Measurements from ENCODE around the gene IDUA.

Gene IDUA

DNA sequence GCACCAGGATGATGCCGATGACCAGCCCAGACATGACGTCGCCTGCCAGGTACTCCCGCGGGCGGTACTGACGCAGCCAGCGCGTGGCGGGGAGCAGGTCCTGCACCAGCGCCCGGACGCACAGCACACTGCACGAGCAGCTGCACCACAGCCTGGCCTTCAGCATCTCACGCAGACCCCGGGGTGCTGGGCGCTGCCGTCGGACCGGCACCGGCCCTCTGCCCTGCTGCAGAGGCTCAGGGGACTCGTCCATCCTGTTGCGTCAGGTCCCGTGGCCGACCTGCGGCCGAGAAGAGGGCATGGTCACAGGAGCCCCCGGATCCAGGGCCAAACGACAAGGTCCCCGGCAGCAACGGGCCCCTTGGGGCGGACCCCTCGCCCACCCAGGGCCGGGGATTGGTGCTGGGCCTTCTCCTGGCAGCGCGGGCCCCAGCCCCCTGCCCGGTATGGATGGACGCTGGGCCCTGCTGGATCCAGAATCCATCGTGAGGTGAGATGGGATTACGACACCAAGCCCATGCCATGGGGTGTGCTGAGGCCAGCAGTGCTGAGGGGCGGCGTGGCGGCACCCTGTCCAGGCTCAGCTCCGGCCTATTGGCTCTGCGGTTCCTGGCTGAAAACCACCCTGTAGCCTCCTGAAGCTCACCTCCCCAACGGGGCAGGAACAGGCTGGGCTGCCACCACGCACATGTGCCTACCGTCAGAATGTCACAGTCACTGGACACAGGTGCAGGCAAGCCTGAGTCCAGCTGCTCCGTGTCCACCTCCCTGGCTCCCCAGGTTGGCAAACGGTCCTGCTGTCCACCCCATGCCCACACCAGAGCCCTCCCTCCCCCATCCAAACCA, 4.8 kb downstream of the IDUA start:
- TF ChIP-seq NFIC (IDR thresholded peaks at IDR 0.05) (no peak), ZBTB7A (IDR thresholded peaks at IDR 0.05; ENCODE audit: low read depth) (no peak), TEAD4 (IDR thresholded peaks at IDR 0.05) (no peak), RAD21 (IDR thresholded peaks at IDR 0.05; ENCODE audit: low read depth) (no peak), FOXM1 (IDR thresholded peaks at IDR 0.05; ENCODE audit: borderline replicate concordance, low read depth) (no peak), REST (IDR thresholded peaks at IDR 0.05; ENCODE audit: low read depth) (no peak), MAX (IDR thresholded peaks at IDR 0.05) (no peak), CEBPB (IDR thresholded peaks at IDR 0.05) (no peak), TAF1 (IDR thresholded peaks at IDR 0.05; ENCODE audit: low read depth) (no peak), EP300 (IDR thresholded peaks at IDR 0.05; ENCODE audit: borderline replicate concordance) (no peak), TCF12 (IDR thresholded peaks at IDR 0.05; ENCODE audit: low read depth) (no peak)

DNA sequence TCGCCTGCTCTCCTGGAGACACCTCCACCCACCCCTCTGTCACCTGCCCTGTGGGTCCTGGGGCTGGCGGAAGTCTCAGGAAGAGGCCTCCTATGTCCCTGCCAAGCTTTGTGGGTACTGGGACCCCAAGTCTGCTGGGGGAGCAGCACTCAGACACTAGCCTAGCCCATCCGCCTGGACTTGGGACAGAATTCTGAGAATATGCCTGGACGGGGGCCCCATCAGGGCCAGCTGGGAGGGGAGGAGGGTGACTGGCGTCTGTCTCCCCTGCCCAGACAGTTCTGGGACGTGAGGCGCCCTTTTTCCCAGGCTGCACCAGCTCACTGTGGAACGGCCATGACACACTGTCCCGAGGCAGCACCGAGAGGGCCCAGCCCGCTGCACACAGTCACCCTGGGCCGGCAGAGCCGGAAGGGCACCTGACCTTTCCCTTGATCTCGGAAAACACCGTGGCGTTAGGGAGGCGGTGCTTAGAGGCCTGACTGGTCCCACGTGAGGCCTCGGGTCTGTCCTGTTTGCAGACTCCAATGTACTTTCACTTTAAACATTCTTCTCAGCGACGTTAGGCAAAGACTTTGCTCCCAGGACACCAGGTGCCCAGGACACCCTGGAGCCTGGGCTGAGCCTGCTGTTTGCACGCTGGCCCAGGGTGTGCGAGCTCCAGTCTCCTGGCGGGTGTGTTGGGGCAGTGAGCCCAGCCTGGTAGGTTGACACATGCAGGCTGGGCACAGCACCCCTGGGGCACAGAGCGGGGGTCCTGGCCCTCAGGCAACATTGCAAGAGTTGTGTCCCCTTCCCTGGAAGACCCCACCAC, 5.7 kb downstream of the IDUA start:
- TF ChIP-seq MAX (IDR thresholded peaks at IDR 0.05) (no peak), NFIC (IDR thresholded peaks at IDR 0.05) (no peak), EP300 (IDR thresholded peaks at IDR 0.05; ENCODE audit: borderline replicate concordance) (no peak)

DNA sequence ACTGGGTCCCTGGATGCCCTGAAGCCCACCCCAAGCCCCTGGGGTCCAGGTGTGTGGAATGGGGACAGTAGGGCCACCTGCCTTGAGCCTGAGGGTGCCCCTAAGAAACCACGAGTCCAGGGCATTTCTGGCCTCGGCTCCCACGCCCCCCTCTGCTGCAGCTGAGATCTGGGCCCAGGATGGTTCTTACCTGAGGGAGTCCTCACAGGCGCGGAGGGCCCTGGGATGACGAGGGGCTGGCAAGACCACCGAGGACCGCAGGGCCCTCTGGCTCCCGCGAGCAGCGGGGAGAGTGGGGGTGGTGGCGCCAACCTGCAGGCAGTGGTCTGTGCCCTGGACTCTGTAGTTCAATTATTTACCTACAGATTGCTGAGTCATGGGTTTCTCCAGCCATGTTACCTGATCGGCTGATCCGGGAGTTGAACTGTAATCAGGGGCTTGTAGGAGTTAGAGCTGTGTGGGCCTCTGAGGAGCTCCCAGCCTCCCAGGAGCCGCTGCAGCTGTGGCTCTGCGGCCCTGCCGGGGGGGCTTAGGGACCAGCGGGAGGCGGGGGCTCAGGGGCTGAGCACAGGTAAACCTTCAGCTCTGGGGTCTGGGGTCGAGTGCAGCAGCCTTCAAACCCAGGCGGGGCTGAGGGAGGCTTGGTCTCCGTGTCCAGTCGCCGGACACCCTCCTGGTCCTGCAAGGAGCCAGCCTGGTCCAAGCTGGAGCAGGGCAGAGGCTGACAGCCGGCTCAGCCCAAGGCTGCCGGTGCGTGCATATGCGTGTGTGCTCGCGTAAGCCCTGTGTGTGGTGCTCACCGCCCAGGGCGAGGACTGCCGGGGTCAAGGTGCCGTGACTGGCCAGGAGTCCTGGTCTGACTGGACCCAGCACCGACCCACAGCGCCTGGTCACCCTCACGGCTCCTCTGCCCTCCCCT, 6.5 kb downstream of the IDUA start, which contains the start of gene SLC26A1:
SLC26A1 (minus strand) TSS at position 294 of the 919 bp plus-strand sequence. CDS start 1,701 bp downstream, outside the sequence.
- TF ChIP-seq MAX (IDR thresholded peaks at IDR 0.05) (no peak), CEBPB (IDR thresholded peaks at IDR 0.05) (no peak), TAF1 (IDR thresholded peaks at IDR 0.05; ENCODE audit: low read depth) (no peak), ZBTB7A (IDR thresholded peaks at IDR 0.05; ENCODE audit: low read depth) (no peak), RAD21 (IDR thresholded peaks at IDR 0.05; ENCODE audit: low read depth) (no peak), TEAD4 (IDR thresholded peaks at IDR 0.05) (no peak), TCF12 (IDR thresholded peaks at IDR 0.05; ENCODE audit: low read depth) (no peak), EGR1 (IDR thresholded peaks at IDR 0.05) (no peak), YY1 (IDR thresholded peaks at IDR 0.05; ENCODE audit: low read depth) (no peak), REST (IDR thresholded peaks at IDR 0.05; ENCODE audit: low read depth) (no peak)

GRCh38 chr4:995311-996026, 8.6 kb downstream of the IDUA start:
- peak; percentile 22; the same call in 1 of the 2 replicates for TF ChIP-seq RAD21 (IDR thresholded peaks at IDR 0.05; ENCODE audit: low read depth)
- no peak for TF ChIP-seq NFIC (IDR thresholded peaks at IDR 0.05)
- no peak for TF ChIP-seq TCF12 (IDR thresholded peaks at IDR 0.05; ENCODE audit: low read depth)

DNA sequence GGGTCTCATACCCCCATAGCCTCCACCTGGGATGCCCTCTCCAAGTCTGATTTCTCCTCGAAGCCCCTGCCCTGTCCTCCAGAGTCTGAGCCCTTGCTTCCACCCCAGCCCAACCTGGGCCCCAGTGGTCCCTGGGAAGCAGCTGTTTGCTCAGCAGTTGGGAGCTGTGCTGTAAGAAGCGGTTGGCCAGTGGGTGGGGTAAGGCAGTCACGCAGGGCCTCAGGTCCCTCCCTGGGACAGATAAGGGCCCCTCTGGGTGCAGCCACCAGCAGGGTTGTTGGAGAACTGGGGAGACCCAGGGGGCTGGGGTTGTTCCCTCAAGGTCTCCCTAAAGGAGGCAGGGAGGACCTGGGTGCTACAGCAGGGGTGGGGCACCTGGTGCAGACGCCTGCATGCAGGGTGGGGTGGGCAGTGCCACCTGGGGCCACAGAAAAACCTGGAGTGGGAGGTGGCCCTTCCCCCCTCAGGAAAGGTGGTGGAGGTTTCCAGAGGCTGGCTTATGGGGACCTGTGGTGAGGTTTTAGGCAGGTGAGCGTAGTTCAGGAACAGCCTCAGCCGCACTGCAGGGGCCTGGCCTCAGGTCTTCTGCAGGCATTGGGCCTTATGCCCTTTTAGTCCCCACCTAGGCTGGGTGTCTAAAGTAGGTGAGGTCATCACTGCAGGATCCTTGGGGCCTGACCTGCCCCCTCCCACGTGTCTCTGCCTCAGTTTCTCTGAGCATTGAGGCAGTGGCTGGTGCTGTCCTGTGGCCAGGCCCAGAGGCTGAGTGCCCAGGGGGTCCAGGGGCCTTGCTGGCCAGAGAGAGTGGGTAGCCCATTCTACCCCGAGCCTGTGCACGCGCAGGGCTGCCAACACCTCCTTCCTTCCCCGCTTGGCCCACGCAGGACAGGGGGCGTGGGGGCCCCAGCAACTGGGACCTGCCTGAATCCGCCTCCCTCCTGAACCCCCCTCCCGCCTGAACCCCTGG, 9.5 kb downstream of the IDUA start:
- no peak for TF ChIP-seq EP300 (IDR thresholded peaks at IDR 0.05; ENCODE audit: borderline replicate concordance)
- no peak for TF ChIP-seq REST (IDR thresholded peaks at IDR 0.05; ENCODE audit: low read depth)
- no peak for TF ChIP-seq TEAD4 (IDR thresholded peaks at IDR 0.05)
- no peak for TF ChIP-seq EGR1 (IDR thresholded peaks at IDR 0.05)
- TF ChIP-seq CEBPB (IDR thresholded peaks at IDR 0.05): no peak
- no peak; the same call in 1 of the 2 replicates for TF ChIP-seq ZBTB7A (IDR thresholded peaks at IDR 0.05; ENCODE audit: low read depth)
- TF ChIP-seq FOXM1 (IDR thresholded peaks at IDR 0.05; ENCODE audit: borderline replicate concordance, low read depth): no peak
- TF ChIP-seq MAX (IDR thresholded peaks at IDR 0.05): no peak
- no peak for TF ChIP-seq USF1 (IDR thresholded peaks at IDR 0.05)
- TF ChIP-seq TCF12 (IDR thresholded peaks at IDR 0.05; ENCODE audit: low read depth): no peak
- TF ChIP-seq NFIC (IDR thresholded peaks at IDR 0.05): no peak
- no peak for TF ChIP-seq CREB1 (IDR thresholded peaks at IDR 0.05; ENCODE audit: low read depth)
- TF ChIP-seq RAD21 (IDR thresholded peaks at IDR 0.05; ENCODE audit: low read depth): no peak
- no peak for TF ChIP-seq YY1 (IDR thresholded peaks at IDR 0.05; ENCODE audit: low read depth)
- no peak for TF ChIP-seq TAF1 (IDR thresholded peaks at IDR 0.05; ENCODE audit: low read depth)
